Nephron progenitor cell (in vitro differentiated cells): Measurements from ENCODE around the gene RECQL5.

ENCODE experiments used
- DNase-seq: peaks from one replicate; pipeline ENCODE4 v3.0.0; 2021
- H3K27ac Mint-ChIP-seq: 2 replicates; pipeline ENCODE4 v1.8.0; 2021; ENCODE audit warnings: mild to moderate bottlenecking, moderate library complexity, mixed read lengths
- H3K27me3 Mint-ChIP-seq: 2 replicates; pipeline ENCODE4 v1.8.0; 2021; ENCODE audit warnings: mild to moderate bottlenecking, low read depth, mixed read lengths; ENCODE audit not compliant: poor library complexity
- H3K36me3 Mint-ChIP-seq: 2 replicates; pipeline ENCODE4 v1.8.0; 2021; ENCODE audit warnings: low read depth, mixed read lengths
- H3K4me1 Mint-ChIP-seq: 2 replicates; pipeline ENCODE4 v1.8.0; 2021; ENCODE audit warnings: mixed read lengths
- H3K4me3 Mint-ChIP-seq: 2 replicates; pipeline ENCODE4 v1.8.0; 2021; ENCODE audit warnings: mild to moderate bottlenecking, moderate library complexity, mixed read lengths
- H3K9me3 Mint-ChIP-seq: 2 replicates; pipeline ENCODE4 v1.8.0; 2021; ENCODE audit warnings: mild to moderate bottlenecking, moderate library complexity, mixed read lengths
- TF ChIP-seq, protein P1 (sequence below): fragments of 200-600 bp; sonication (generic); IDR thresholded peaks from 2 replicates; pipeline ENCODE4 v1.5.0; 2021; ENCODE audit warnings: antibody characterized with exemption

Gene RECQL5

DNA sequence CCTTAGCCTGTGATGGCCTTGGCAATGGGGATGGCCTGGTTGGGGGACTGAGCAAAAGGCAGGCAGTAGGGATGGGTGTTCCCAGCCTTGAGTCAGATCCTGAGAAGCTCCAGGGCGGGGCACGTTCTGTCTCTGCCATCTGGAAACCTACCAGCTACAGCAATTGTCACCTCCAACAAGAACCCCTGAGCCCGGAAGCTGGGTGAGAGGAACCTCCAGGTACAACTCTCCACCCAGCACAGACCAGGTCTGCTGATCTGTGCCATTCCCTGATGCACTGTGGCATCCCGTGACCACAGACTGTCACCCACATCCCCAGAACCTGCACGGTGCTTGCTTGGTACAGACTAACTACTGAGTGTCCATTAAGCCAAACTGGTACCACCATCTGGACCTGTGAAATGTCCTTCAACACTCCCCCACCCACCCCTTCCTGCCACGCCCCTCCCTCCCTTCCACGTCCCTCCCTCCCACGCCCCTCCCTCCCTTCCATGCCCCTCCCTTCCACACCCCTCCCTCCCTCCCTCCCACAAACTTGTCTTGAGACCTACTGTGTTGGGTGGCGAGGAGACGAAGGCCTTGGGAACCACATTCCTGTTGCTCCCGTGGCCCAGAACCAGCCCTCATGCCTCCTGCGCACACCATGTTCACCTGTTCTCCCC is 62.8 kb downstream of the RECQL5 start:
- no peak for DNase-seq
- H3K4me3 Mint-ChIP-seq: no peak overlapping the region
- H3K4me1 Mint-ChIP-seq: no peaks in the 10 kb centered on the region
- TF ChIP-seq, protein P1, sequence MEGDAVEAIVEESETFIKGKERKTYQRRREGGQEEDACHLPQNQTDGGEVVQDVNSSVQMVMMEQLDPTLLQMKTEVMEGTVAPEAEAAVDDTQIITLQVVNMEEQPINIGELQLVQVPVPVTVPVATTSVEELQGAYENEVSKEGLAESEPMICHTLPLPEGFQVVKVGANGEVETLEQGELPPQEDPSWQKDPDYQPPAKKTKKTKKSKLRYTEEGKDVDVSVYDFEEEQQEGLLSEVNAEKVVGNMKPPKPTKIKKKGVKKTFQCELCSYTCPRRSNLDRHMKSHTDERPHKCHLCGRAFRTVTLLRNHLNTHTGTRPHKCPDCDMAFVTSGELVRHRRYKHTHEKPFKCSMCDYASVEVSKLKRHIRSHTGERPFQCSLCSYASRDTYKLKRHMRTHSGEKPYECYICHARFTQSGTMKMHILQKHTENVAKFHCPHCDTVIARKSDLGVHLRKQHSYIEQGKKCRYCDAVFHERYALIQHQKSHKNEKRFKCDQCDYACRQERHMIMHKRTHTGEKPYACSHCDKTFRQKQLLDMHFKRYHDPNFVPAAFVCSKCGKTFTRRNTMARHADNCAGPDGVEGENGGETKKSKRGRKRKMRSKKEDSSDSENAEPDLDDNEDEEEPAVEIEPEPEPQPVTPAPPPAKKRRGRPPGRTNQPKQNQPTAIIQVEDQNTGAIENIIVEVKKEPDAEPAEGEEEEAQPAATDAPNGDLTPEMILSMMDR: no peak
- peaks cover 10% of the 10 kb centered on the region for H3K27me3 Mint-ChIP-seq
- no peaks in the 10 kb centered on the region for H3K9me3 Mint-ChIP-seq
- H3K27ac Mint-ChIP-seq: no peak overlapping the region
- H3K36me3 Mint-ChIP-seq: no peaks in the 10 kb centered on the region

DNA sequence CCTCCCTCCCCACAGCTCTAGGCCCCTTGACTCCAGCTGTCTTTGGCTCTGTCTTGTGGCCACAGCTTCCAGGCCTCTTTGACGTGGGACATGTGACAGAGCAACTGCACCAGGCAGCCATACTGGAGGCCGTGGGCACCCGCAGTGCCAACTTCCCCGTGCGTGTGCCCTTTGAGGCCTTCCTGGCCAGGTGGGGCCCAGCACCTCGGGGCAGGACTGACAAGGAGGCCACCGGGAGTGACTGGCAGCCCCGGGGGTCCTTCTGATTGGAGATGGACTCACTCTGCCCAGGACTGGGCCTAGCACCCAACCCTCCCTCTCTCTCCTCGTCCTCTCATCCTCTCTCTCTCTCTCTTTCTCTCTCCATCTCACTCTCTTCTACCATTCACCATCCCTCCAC is 63.8 kb downstream of the RECQL5 start:
- TF ChIP-seq, protein P1: no peak
- Mint-ChIP-seq H3K27me3 (peaks cover 10% of the 10 kb centered on the region), H3K4me1 (no peaks in the 10 kb centered on the region), H3K36me3 (no peaks in the 10 kb centered on the region), H3K4me3 (no peak overlapping the region), H3K9me3 (no peaks in the 10 kb centered on the region), H3K27ac (no peak overlapping the region)
- DNase-seq: no peak

DNA sequence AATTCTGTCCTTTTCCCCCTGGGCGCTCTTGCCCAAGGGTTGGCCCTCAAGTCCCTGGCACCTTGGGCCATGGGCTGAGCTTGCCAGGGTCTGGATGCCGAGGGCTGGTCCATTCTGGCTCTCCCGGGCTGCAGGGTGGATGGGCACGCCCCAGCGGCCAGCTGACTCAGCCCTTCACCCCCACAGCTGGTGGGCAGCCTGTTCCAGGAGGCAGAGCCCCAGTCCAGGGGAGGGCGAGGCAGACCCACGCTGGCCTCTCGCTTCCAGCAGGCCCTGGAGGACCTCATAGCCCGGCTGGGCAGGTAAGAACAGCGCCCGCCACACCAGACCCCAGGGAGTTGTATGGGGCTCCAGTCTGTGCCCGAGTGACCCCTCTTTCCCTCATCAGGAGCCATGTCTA is 64.3 kb downstream of the RECQL5 start:
- Mint-ChIP-seq H3K4me3 (no peak overlapping the region), H3K4me1 (no peaks in the 10 kb centered on the region), H3K27ac (no peak overlapping the region), H3K9me3 (no peaks in the 10 kb centered on the region), H3K27me3 (peaks cover 12% of the 10 kb centered on the region), H3K36me3 (no peaks in the 10 kb centered on the region)
- DNase-seq: no peak
- TF ChIP-seq, protein P1: no peak

DNA sequence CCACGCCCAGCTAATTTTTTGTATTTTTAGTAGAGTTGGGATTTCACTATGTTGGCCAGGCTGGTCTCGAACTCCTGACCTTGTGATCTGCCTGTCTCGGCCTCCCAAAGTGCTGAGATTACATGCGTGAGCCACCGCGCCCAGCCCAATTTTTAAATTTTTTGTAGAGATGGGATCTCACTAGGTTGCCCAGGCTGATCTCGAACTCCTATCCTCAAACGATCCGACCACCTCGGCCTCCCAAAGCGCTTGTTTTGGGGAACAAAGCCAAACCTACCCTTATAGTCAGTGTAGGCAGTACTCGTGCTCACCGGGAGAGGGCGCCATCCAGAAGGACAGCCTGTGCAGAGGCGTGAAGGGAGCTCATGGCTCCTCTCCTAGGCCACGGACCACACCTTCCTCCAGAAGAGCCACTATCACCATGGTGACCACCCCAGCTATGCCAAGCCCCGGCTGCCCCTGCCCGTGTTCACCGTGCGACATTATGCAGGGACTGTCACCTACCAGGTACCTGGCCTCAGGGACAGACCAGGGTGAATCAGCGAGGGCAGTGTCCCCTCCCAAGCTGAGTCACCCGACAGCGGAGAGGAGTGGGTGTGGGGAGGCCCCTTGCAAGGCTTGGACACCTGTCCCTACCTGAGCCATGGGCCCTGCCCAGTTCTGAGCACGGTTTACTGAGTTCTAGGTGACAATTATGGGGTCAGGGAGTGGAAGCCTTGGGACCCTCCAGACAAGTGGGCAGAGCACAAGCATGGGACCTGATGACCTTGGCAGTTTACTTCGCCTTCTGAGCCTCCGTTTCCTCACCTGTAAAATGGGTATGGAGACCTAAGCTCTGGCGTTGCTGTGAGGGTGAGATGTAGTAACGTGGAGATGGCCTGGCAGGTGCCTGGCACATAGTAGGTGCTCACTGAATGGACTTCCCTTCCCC is 65.6 kb downstream of the RECQL5 start:
- no peak overlapping the region for H3K4me3 Mint-ChIP-seq
- no peaks in the 10 kb centered on the region for H3K9me3 Mint-ChIP-seq
- DNase-seq: peak; percentile 76
- H3K27ac Mint-ChIP-seq: no peak overlapping the region
- no peaks in the 10 kb centered on the region for H3K36me3 Mint-ChIP-seq
- peaks cover 19% of the 10 kb centered on the region for H3K27me3 Mint-ChIP-seq
- H3K4me1 Mint-ChIP-seq: no peaks in the 10 kb centered on the region
- TF ChIP-seq, protein P1: peak; percentile 73

DNA sequence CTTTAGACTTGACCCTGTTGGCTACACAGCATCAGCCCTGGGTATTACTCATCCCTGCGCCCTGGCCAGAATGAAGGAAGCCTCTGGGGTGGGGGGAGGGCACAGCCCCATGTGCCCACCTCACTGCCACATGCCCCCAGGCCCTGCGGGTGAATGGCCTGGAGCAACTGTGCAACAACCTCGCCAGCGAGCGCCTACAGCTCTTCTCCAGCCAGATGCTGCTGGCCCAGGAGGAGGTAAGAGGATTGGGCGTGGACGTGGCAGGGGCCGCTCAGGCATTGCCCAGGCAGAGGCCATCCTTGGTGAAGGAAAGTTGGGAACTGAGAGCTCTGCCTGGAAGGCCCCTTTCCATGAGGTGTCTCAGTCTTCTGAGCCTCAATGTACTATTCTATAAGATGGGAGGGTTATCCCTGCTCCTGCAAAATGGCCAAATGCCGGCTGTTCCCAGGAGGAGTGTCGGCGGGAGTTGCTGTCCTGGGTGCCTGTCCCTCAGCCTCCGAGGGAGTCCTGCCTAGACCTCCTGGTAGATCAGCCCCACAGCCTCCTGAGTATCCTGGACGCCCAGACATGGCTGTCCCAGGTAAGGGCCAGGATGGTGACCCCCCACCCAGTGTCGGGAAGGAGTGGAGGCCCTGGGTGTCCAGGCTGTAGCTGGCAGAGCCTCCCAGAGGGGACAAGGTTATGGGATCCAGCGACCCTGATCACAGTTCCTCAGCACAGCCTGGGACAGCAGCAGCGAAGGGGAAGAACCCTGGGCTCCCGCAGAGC is 70.5 kb downstream of the RECQL5 start:
- H3K36me3 Mint-ChIP-seq: no peaks in the 10 kb centered on the region
- TF ChIP-seq, protein P1: no peak
- peaks cover 11% of the 10 kb centered on the region for H3K27me3 Mint-ChIP-seq
- no peak overlapping the region for H3K4me3 Mint-ChIP-seq
- H3K27ac Mint-ChIP-seq: no peak overlapping the region
- no peak for DNase-seq
- no peaks in the 10 kb centered on the region for H3K4me1 Mint-ChIP-seq
- no peaks in the 10 kb centered on the region for H3K9me3 Mint-ChIP-seq
